ENCODE measurements around the gene KIAA0825. TPM values are rescaled to one million over a fixed set of nuclear protein-coding genes. Genes with fewer than 3 reads are reported as not detected.

Gene KIAA0825
- total RNA-seq: 1.2 and 3.4 TPM in 2 replicates

DNA sequence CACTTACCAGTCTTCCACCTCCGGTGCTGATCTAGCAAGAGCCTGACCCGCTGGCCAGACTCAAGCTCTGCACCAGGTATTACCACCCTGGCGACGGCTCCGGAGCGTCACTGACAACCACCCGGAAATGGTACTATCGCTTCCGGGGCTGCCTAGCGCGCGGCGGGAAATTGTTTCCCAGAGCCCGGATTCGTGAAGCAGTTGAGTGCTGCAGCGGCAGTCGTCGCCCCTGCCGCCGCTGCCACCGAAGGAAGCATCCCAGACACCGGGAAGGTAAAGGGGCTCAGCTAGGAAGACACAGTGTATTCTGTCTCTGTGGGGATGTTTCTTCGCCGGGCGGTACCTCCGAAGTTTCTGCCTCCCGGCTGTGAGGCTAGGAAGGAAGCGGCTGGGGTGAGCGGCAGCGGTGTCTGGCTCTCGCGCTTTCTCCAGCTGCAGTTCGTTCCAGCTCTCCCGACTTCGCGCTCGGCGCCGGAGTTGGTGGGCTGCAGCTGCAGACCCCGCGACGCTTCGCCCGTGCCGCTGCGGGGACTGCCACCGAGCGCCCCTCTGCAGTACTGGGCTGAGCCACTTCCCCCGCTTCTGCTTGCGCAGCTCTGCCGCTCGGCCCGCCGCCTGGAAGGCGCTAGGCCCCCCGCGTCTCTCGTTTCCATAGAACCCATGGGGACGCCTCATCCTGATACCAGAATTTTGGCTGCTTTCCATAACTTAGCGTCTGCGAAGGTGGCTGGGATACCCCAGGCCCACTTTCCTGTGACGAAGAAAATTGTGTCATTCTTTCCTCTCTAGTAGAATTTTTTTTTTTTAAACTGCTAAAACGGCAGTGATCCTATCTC is at the start of gene KIAA0825, which contains the start of gene SLF1:
TSS of gene KIAA0825 (minus strand) at position 112 of the 836 bp plus-strand sequence. CDS start 81,478 bp downstream, outside the sequence.
TSS of gene SLF1 (plus strand) at position 177 of the 836 bp plus-strand sequence. CDS start 10,142 bp downstream, outside the sequence.

Other genes with a start within 250 kb of the KIAA0825 start
- 4.8 and 10.8 TPM in 2 replicates for gene SLF1, start 65 bp upstream of the KIAA0825 start, total RNA-seq

Measured in dermis lymphatic vessel endothelial cell (primary cell).